Measurements from ENCODE around the gene NR0B2.
"Not testable (repeated sequence)": the region's sequence is repeated elsewhere in the genome, so short reads cannot be mapped to it uniquely, and the experiment has no call there.

The NR0B2 gene

DNA sequence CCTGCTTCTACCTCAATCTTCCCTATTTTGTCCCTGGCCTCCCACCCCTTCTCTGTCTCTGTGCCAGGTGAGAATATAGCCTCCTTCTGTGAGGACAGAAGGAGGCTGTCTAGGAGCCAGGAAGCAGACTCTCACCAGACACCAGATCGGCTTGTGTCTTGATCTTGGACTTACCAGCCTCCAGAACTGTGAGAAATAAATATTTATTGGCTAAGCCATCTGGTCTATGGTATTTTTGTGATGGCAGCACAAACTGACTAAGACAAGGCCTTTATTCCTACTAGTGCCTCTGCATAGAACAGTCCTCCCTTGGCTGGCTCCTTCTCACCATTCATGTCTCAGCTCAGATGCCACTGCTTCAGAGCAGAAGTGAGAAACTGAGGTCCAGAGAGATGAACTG, 25.5 kb downstream of the NR0B2 start:
- DNase-seq: no peak

DNA sequence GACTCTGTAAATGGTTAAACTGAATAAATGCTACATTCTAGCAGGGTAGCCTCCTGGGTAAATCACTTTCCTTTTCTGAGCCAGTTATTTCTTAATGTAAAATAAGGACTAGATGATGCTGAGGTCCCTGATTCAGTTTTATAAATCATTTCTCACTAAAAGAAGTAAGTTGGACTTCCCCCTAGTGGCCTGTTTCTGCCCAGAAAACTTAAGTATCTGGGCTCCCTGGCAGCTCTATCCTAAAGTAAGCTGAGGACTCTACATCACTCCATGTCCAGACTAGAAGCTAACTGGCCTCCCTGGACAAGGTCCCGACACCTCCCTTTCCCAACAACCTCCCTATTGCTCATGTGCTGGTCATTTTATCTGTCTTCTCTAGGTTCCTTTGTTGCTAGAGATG, 26.6 kb downstream of the NR0B2 start:
- no peak for DNase-seq

GRCh38 chr1:26882696-26883463, 30.9 kb downstream of the NR0B2 start:
- no peak for DNase-seq

DNA sequence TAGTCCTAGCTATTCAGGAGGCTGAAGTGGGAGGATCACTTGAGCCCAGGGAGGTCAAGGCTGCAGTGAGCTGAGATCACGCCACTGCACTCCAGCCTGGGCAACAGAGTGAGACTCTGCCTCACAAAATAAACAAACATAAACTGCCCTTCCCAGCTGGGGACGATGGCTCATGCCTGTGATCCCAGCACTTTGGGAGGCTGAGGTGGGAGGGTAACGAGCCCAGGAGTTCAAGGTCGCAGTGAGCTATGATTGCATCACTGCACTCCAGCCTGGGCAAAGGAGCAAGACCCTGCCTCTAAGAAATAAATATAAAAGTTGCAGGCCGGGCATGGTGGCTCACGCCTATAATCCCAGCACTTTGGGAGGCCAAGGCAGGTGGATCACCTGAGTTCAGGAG, 32.2 kb downstream of the NR0B2 start:
- DNase-seq: not testable (repeated sequence)

DNA sequence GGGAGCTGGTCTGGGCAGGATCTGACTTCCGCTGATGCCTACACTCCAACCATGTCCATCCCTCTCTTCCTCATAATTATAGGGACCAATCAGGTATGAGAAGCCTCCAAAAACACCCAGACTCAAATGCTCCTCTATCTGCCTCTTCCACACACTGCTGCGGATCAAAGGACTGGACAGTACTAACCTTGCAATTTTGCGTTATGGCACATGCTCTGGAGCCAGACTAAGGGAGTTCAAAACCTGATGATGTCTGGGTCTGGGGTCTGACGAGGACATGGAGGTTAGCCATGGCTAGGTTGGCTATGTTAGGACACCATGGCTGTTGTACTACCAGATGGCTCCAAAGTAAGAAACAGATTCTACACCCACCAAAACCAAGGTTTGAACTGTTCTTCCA, 34.0 kb downstream of the NR0B2 start:
- DNase-seq: no peak

- DNase-seq: no peak
Observed at GRCh38 chr1:26877326-26877725, 36.4 kb downstream of the NR0B2 start.

- DNase-seq: no peak
Observed at GRCh38 chr1:26874896-26875295, 38.9 kb downstream of the NR0B2 start.

- not testable (repeated sequence) for DNase-seq
Observed at GRCh38 chr1:26873097-26873496, 40.7 kb downstream of the NR0B2 start.

- DNase-seq: peak; percentile 97
Observed at GRCh38 chr1:26864610-26865480, 48.9 kb downstream of the NR0B2 start.

- no peak for DNase-seq
Observed at GRCh38 chr1:26863685-26864077, 50.1 kb downstream of the NR0B2 start.

DNA sequence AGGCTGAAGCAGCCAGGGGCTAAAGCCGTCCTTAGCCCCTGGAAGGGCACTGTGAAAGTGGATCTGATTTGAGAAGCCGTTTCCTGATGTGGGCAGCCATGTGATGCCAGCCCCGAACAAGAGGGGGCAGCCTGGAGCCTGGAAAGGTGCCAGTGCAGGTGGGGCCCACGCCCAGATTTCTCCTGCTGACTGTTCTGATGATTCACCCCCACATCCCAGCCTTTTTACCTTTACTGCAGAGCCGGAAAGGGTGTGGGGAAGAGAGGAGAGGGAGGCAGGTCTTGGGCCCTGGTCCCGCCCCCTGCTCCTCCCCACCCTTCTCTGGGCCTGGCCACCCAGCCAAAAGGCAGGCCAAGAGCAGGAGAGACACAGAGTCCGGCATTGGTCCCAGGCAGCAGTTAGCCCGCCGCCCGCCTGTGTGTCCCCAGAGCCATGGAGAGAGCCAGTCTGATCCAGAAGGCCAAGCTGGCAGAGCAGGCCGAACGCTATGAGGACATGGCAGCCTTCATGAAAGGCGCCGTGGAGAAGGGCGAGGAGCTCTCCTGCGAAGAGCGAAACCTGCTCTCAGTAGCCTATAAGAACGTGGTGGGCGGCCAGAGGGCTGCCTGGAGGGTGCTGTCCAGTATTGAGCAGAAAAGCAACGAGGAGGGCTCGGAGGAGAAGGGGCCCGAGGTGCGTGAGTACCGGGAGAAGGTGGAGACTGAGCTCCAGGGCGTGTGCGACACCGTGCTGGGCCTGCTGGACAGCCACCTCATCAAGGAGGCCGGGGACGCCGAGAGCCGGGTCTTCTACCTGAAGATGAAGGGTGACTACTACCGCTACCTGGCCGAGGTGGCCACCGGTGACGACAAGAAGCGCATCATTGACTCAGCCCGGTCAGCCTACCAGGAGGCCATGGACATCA, 50.7 kb downstream of the NR0B2 start, which contains the start of gene SFN:
Gene SFN (plus strand): TSS at position 369 of the 904 bp plus-strand sequence. CDS start 64 bp downstream, at position 433.
- DNase-seq: peak; percentile 73

- DNase-seq: no peak
Observed at GRCh38 chr1:26861889-26862378, 51.8 kb downstream of the NR0B2 start.

Data from stimulated activated CD4-positive, alpha-beta T cell treated with anti-CD3 and anti-CD28 coated beads, Interleukin-15, amount 100 ng/mL, for 24 hours (primary cell).